Karpas-422 (cell line): ENCODE data around the gene EXOSC9. TPM values are rescaled to one million over a fixed set of nuclear protein-coding genes. Genes with fewer than 3 reads are reported as not detected.

Experiments used
- DNase-seq: peaks from one replicate; pipeline ENCODE4 v3.0.0-alpha.2; 2015
- H2AFZ ChIP-seq: fragments of 200-600 bp; sonication (generic); 2 replicates; pipeline ENCODE4 v1.6.1; 2014; ENCODE audit warnings: antibody characterized with exemption, low read length, mixed read lengths
- H3K27ac ChIP-seq: fragments of 200-600 bp; sonication (generic); 2 replicates; pipeline ENCODE4 v1.5.1; 2014; ENCODE audit warnings: mild to moderate bottlenecking, low read length, moderate library complexity
- H3K27me3 ChIP-seq: fragments of 200-600 bp; sonication (generic); 2 replicates; pipeline ENCODE4 v1.6.1; 2014; ENCODE audit warnings: low read length, mixed read lengths
- H3K36me3 ChIP-seq: fragments of 200-600 bp; sonication (generic); 2 replicates; pipeline ENCODE4 v1.6.1; 2014; ENCODE audit warnings: low read length, mixed read lengths; ENCODE audit not compliant: insufficient read depth
- H3K4me1 ChIP-seq: fragments of 200-600 bp; sonication (generic); 2 replicates; pipeline ENCODE4 v1.6.1; 2014; ENCODE audit warnings: mild to moderate bottlenecking, low read length, mixed read lengths
- H3K4me2 ChIP-seq: fragments of 200-600 bp; sonication (generic); 2 replicates; pipeline ENCODE4 v1.6.1; 2014; ENCODE audit warnings: low read length, low read depth, mild to moderate bottlenecking; ENCODE audit not compliant: poor library complexity, severe bottlenecking
- H3K4me3 ChIP-seq: fragments of 200-600 bp; sonication (generic); 2 replicates; pipeline ENCODE4 v1.5.1; 2014; ENCODE audit warnings: mild to moderate bottlenecking, antibody characterized with exemption, low read length, mixed read lengths
- H3K79me2 ChIP-seq: fragments of 200-600 bp; sonication (generic); 2 replicates; pipeline ENCODE4 v1.6.1; 2014; ENCODE audit warnings: mild to moderate bottlenecking, low read length, mixed read lengths
- H3K9ac ChIP-seq: fragments of 200-600 bp; sonication (generic); 2 replicates; pipeline ENCODE4 v1.6.0; 2014; ENCODE audit warnings: low read length
- H3K9me2 ChIP-seq: fragments of 200-600 bp; sonication (generic), shearing (Covaris generic); replicated peaks from 2 replicates; pipeline ENCODE4 v1.6.0; 2014; ENCODE audit warnings: mild to moderate bottlenecking, low read length, moderate library complexity; ENCODE audit not compliant: insufficient read depth
- H3K9me3 ChIP-seq: fragments of 300-700, 200-600 bp; sonication (generic); 2 replicates; pipeline ENCODE4 v1.6.1; 2014; ENCODE audit warnings: low read length, mixed read lengths
- H4K20me1 ChIP-seq: fragments of 200-600 bp; sonication (generic); 2 replicates; pipeline ENCODE4 v1.6.1; 2014; ENCODE audit warnings: mild to moderate bottlenecking, antibody characterized with exemption, low read length, low read depth; ENCODE audit not compliant: insufficient read depth
- total RNA-seq: library from RNA; depleted of rRNA; stranded (reverse); fragments of >200 nt; shearing (Covaris generic); gene quantifications from 2 replicates; pipeline ENCODE4 v1.2.3, GENCODE V29; 2014; ENCODE audit warnings: low replicate concordance

The EXOSC9 gene
- total RNA-seq, 1 experiment from 2014 or later: 38.2 TPM

DNA sequence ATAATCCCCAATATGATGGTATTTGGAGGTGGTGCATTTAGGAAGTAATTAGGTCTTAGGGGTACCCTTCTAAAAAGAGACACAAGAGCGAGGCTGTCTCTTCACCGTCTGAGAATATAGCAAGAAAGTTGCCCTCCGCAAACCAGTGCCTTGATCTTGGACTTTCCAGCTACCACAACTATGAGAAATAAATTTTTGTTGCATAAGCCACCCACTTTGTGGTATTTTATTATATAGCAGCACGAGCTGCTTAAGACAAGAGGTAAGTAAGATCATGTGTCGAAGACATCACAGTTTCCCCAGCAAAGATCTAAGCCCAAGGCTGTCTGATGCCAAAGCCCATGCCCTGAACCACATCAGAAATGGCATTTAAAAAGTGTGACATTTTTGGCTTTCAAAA is 9.6 kb upstream of the EXOSC9 start:
- Histone ChIP-seq H3K36me3 (no peaks in the 10 kb centered on the region), H3K9me2 (no peaks in the 10 kb centered on the region), H4K20me1 (no peaks in the 10 kb centered on the region), H3K27me3 (no peaks in the 10 kb centered on the region), H3K4me2 (no peak overlapping the region), H3K9me3 (no peaks in the 10 kb centered on the region), H3K4me1 (peaks cover 4% of the 10 kb centered on the region; the same call in 1 of the 2 replicates), H3K9ac (no peak overlapping the region), H3K4me3 (no peak overlapping the region), H3K27ac (no peak overlapping the region), H3K79me2 (no peaks in the 10 kb centered on the region), H2AFZ (no peak overlapping the region)
- DNase-seq: no peak

DNA sequence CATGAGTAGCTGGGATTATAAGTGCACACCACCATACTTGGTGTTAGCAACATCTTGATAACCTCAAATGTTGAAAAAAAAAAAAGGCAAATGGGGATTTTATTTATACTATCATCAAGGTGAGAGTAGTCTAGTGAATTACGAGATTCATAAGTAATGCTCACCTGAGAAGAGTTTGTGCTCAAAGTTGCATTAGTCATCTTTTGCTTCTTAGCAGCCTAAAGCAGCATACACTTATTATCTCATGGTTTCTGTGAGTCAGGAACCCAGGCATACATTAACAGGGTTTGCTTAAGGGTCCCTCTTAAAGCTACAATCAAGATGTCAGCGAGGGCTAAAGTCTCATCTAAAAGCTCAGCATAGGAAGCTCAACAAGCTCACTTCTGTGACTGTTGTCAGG is 8.2 kb upstream of the EXOSC9 start:
- Histone ChIP-seq H3K4me3 (no peak overlapping the region), H3K9ac (no peak overlapping the region), H3K9me3 (no peaks in the 10 kb centered on the region), H3K36me3 (no peaks in the 10 kb centered on the region), H3K27me3 (no peaks in the 10 kb centered on the region), H4K20me1 (no peaks in the 10 kb centered on the region), H3K79me2 (no peaks in the 10 kb centered on the region), H3K9me2 (no peaks in the 10 kb centered on the region), H3K4me1 (peaks cover 4% of the 10 kb centered on the region; the same call in 1 of the 2 replicates), H3K27ac (no peak overlapping the region), H2AFZ (no peak overlapping the region), H3K4me2 (no peak overlapping the region)
- no peak for DNase-seq

DNA sequence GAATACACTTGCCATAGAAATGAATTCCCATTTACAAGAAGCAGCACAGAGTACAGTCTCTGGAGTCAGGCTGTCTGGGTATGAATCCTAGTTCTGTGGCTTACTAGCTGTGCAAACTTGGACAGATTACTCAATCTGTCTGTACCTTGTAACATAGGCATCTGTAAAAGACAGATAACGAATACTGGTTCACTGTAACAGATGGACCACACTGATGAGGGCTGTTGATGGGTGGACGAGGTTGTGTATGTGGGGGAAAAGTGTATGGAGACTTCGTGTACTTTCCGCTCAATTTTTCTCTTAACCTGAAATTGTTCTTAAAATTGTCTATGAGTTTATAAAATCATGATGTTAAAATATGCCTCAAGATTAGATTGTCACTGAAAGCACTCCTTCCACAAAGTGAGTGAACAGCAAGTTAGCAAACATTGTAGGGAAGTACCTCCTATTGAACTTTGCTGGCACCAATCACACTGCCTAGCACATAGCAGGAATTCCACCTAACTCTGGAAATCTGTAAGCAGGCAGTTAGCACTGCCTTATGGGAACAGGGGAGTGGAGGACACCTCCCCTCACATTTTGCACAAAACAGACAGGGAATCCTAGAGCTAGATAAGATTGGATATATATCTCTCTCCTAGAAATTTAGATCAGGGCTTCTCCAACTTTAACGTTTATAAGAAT is 6.5 kb upstream of the EXOSC9 start:
- H3K36me3 ChIP-seq: no peaks in the 10 kb centered on the region
- no peak for DNase-seq
- H3K9me2 ChIP-seq: no peaks in the 10 kb centered on the region
- no peak overlapping the region for H3K4me3 ChIP-seq
- peaks cover 10% of the 10 kb centered on the region for H3K4me1 ChIP-seq
- H3K27me3 ChIP-seq: no peaks in the 10 kb centered on the region
- H3K9ac ChIP-seq: no peak overlapping the region
- H3K27ac ChIP-seq: no peak overlapping the region
- no peaks in the 10 kb centered on the region for H3K79me2 ChIP-seq
- H3K4me2 ChIP-seq: no peak overlapping the region
- H4K20me1 ChIP-seq: no peaks in the 10 kb centered on the region
- no peaks in the 10 kb centered on the region for H3K9me3 ChIP-seq
- no peak overlapping the region for H2AFZ ChIP-seq

DNA sequence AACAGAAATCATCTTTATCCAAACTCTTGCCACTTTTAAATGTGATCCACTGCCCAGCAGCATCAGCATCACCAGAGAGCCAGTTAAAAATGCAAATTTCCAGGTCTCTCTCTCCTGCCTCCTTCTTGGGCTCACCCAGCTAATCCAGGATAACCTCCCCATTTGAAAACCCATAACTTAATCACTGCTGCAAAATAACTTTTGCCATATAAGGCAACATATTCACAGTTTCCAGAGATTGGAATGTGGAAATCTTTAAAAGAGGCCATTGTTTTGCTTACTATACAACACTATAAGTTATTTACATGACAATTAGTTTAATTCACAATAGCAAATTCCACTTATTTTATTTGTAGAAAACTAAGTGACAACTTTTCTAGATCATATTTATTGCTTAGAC is 4.8 kb upstream of the EXOSC9 start:
- Histone ChIP-seq H3K79me2 (peaks cover 2% of the 10 kb centered on the region), H3K4me1 (peaks cover 22% of the 10 kb centered on the region), H3K4me2 (no peak overlapping the region), H2AFZ (no peak overlapping the region), H3K27ac (no peak overlapping the region), H3K9me3 (no peaks in the 10 kb centered on the region), H3K4me3 (no peak overlapping the region), H3K36me3 (no peaks in the 10 kb centered on the region), H3K9me2 (no peaks in the 10 kb centered on the region), H3K9ac (no peak overlapping the region), H3K27me3 (no peaks in the 10 kb centered on the region), H4K20me1 (no peaks in the 10 kb centered on the region)
- no peak for DNase-seq

DNA sequence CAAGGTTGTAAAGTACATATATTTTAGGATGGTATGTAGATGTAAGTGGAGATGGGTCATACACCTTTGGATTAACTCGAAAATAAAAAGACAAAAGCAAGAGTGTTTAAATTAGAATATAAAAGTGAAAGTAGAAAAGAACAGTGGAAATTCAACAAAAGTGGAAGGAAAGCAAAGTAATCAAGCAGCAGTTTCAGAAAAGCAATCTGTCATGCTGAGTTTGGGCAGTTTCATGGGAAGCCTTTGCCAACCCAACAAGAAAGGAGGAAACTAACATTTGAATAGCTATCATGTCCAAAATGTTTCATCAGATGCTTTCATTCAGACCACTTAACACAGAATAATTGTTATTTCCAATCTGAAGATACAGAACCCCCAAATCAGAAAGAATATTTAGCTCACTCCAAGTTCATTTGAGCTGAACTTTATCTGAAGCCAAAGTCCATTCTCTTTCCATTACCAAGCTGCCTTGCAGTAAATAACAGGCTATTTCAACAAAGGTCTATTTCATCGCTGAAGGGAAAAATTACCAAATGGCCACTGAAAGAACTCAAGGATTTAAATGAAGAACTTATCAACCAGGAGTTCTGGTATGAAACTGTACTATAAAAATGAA is 1.8 kb upstream of the EXOSC9 start:
- no peak for DNase-seq
- Histone ChIP-seq H3K4me3 (no peak overlapping the region), H3K4me1 (peaks cover 36% of the 10 kb centered on the region), H3K79me2 (peaks cover 31% of the 10 kb centered on the region), H3K4me2 (no peak overlapping the region), H3K9me3 (no peaks in the 10 kb centered on the region), H3K27ac (no peak overlapping the region), H3K9me2 (no peaks in the 10 kb centered on the region), H3K36me3 (peaks cover 16% of the 10 kb centered on the region; the same call in 1 of the 2 replicates), H3K27me3 (no peaks in the 10 kb centered on the region), H3K9ac (no peak overlapping the region), H4K20me1 (no peaks in the 10 kb centered on the region), H2AFZ (peak overlapping the region; percentile 61)

DNA sequence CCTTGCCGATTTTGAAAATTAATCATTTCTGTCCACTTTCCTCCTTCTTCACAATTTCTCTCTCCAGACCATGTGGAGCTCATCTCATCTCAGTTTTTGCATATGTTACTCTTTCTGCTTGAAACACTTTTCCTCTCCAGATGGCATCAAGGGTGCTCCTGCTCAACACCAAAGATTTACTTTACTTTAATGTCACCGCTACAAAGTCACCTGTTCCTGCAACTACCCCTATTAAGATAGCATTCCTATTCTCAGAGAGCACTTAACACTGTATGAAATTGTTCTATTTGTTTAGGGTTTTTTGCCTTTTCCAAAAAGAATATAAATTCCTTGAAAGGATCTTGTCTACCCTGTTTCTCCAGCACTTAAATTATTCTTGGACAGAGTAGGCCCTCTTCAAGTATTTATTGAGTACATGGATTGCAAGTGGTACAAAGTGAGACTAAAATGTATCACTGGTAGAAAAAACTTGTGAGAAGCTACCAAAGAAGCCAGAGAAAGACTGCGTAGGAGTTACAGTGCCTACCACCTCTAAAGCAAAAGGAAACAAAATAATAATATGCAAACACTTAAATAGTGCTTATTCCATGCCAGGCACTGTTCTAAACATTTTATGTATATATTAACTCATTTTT is 1.1 kb upstream of the EXOSC9 start:
- H3K9me2 ChIP-seq: no peaks in the 10 kb centered on the region
- peak overlapping the region; percentile 89 for H3K27ac ChIP-seq
- H3K4me1 ChIP-seq: peaks cover 36% of the 10 kb centered on the region

DNA sequence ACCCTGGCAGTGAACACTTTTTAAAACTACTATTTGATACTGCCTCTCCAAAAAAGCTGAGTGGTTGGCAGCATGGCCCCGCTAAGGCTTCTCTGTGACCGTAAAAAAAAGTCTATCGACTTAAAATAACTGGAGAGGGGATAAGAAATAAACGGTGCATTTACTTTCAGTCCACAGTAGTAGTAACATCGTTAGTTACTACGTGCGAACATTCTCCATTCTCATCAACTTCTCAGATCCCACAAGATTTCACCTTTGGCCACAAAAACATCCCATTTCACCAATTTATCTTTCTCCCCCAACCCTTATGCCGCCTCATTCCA is 524 bp upstream of the EXOSC9 start:
- Histone ChIP-seq H3K27me3 (no peaks in the 10 kb centered on the region), H3K79me2 (peaks cover 43% of the 10 kb centered on the region), H4K20me1 (no peaks in the 10 kb centered on the region), H3K9me3 (no peaks in the 10 kb centered on the region), H3K36me3 (peaks cover 29% of the 10 kb centered on the region; the same call in 1 of the 2 replicates), H3K4me1 (peaks cover 33% of the 10 kb centered on the region), H3K27ac (peak overlapping the region; percentile 89), H3K9me2 (no peaks in the 10 kb centered on the region), H3K9ac (peak overlapping the region; percentile 77), H3K4me3 (peak overlapping the region; percentile 85), H2AFZ (peak overlapping the region; percentile 61), H3K4me2 (peak overlapping the region; percentile 96)
- DNase-seq: no peak

More for the DNA sequence above, 1.1 kb upstream of the EXOSC9 start:
- peak overlapping the region; percentile 85 for H3K4me3 ChIP-seq
- peak overlapping the region; percentile 96 for H3K4me2 ChIP-seq
- H3K36me3 ChIP-seq: peaks cover 23% of the 10 kb centered on the region; the same call in 1 of the 2 replicates
- DNase-seq: no peak
- H4K20me1 ChIP-seq: no peaks in the 10 kb centered on the region
- no peaks in the 10 kb centered on the region for H3K27me3 ChIP-seq
- H3K9ac ChIP-seq: peak overlapping the region; percentile 77
- no peaks in the 10 kb centered on the region for H3K9me3 ChIP-seq
- H2AFZ ChIP-seq: peak overlapping the region; percentile 61
- peaks cover 38% of the 10 kb centered on the region for H3K79me2 ChIP-seq

DNA sequence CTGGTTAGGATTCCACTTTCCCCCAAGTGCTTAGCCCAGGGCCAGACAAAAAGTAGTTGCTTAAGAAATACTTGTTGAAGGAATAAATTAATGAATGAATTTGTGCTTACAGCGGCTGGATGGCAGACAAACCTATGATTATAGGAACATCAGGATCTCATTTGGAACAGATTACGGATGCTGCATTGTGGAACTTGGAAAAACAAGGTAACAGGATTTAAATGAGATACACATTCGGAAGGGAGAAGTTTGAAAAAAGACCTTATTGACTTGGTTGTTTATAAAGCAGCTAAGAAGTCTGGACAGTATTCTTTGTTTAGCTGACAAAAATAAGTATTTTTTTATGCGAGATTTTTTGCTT is 572 bp downstream of the EXOSC9 start:
- H3K27ac ChIP-seq: peak overlapping the region; percentile 24; the same call in 1 of the 2 replicates
- peaks cover 47% of the 10 kb centered on the region for H3K79me2 ChIP-seq
- peak overlapping the region; percentile 96 for H3K4me2 ChIP-seq
- no peaks in the 10 kb centered on the region for H4K20me1 ChIP-seq
- H3K9ac ChIP-seq: peak overlapping the region; percentile 77
- H3K36me3 ChIP-seq: peaks cover 33% of the 10 kb centered on the region; the same call in 1 of the 2 replicates
- H3K9me2 ChIP-seq: no peaks in the 10 kb centered on the region
- peaks cover 32% of the 10 kb centered on the region for H3K4me1 ChIP-seq
- peak overlapping the region; percentile 32; the same call in 1 of the 2 replicates for H2AFZ ChIP-seq
- no peak for DNase-seq
- peak overlapping the region; percentile 85 for H3K4me3 ChIP-seq
- H3K27me3 ChIP-seq: no peaks in the 10 kb centered on the region
- no peaks in the 10 kb centered on the region for H3K9me3 ChIP-seq
